Sigmoid colon (tissue), 4 donors: ENCODE data around the gene BLTP3A.
"Not testable (repeated sequence)": the region's sequence is repeated elsewhere in the genome, so short reads cannot be mapped to it uniquely, and the experiment has no call there.

ENCODE experiments used
- POLR2A ChIP-seq, 2 donors: fragments of 450-650 bp; IDR thresholded peaks; one replicate each; pipeline ENCODE4 v1.6.1; 2016; ENCODE audit warnings: antibody characterized with exemption in 2 of 2, mild to moderate bottlenecking in 2 of 2, moderate library complexity in 2 of 2
- POLR2AphosphoS5 ChIP-seq, 4 donors: sonication (generic); formaldehyde crosslinking; IDR thresholded peaks; one replicate each; pipeline ENCODE4 v1.6.1; 2017; ENCODE audit warnings: antibody characterized with exemption in 4 of 4

- not testable (repeated sequence) for TF ChIP-seq POLR2AphosphoS5, POLR2A (IDR thresholded peaks at IDR 0.05)
Observed at GRCh38 chr6:34805074-34805473, 13.2 kb downstream of the BLTP3A start.
